HUES6 (cell line): Measurements from ENCODE around the gene MRPL24.

Source experiments
- H3K27ac ChIP-seq: 2 replicates; pipeline ENCODE4 v1.7.0; 2013; ENCODE audit warnings: low read depth, mild to moderate bottlenecking, low read length, inconsistent platforms
- H3K27me3 ChIP-seq: 2 replicates; pipeline ENCODE4 v1.6.1; 2013; ENCODE audit warnings: low read length; ENCODE audit not compliant: control insufficient read depth, insufficient read depth
- H3K36me3 ChIP-seq: 2 replicates; pipeline ENCODE4 v1.6.1; 2013; ENCODE audit warnings: low read length; ENCODE audit not compliant: control insufficient read depth, insufficient read depth
- H3K4me1 ChIP-seq: 2 replicates; pipeline ENCODE4 v1.6.1; 2013; ENCODE audit warnings: low read length; ENCODE audit not compliant: control insufficient read depth, insufficient read depth
- H3K4me3 ChIP-seq: 2 replicates; pipeline ENCODE4 v1.5.1; 2013; ENCODE audit warnings: low read depth, low read length
- H3K9ac ChIP-seq: one replicate; pipeline ENCODE4 v1.6.1; 2013; ENCODE audit warnings: mild to moderate bottlenecking, low read length
- H3K9me3 ChIP-seq: 2 replicates; pipeline ENCODE4 v1.6.1; 2013; ENCODE audit warnings: low read depth, low read length; ENCODE audit not compliant: control insufficient read depth, insufficient read depth

Gene MRPL24

DNA sequence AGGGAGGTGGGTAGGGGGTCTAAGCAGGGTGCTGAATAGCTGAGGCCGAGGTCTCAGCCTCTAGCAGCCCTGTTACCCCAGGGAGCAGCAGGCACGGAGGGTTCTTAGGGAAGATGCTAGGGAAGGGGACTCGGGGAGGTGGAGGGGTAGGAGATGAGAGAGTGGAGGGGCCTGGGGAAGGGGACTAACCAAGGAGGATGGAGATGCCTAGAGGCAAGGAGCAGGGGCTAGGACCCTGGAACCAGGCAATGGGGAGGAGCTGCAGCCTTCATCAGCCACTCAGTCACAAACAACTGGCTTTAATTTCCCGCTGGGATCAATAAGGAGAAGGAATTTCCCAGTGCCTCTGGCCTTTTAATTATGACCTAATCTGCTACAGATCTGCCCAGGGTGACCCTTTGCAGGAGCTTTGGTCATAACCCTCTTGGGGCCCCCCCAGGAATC, 32.6 kb downstream of the MRPL24 start:
- Histone ChIP-seq H3K4me3 (peak overlapping the region; percentile 76), H3K36me3 (no peaks in the 10 kb centered on the region; the same call in 1 of the 2 replicates), H3K9me3 (no peaks in the 10 kb centered on the region), H3K27me3 (peaks cover 9% of the 10 kb centered on the region; the same call in 1 of the 2 replicates), H3K4me1 (peaks cover 71% of the 10 kb centered on the region), H3K27ac (peak overlapping the region; percentile 79), H3K9ac (peak overlapping the region; percentile 87)

DNA sequence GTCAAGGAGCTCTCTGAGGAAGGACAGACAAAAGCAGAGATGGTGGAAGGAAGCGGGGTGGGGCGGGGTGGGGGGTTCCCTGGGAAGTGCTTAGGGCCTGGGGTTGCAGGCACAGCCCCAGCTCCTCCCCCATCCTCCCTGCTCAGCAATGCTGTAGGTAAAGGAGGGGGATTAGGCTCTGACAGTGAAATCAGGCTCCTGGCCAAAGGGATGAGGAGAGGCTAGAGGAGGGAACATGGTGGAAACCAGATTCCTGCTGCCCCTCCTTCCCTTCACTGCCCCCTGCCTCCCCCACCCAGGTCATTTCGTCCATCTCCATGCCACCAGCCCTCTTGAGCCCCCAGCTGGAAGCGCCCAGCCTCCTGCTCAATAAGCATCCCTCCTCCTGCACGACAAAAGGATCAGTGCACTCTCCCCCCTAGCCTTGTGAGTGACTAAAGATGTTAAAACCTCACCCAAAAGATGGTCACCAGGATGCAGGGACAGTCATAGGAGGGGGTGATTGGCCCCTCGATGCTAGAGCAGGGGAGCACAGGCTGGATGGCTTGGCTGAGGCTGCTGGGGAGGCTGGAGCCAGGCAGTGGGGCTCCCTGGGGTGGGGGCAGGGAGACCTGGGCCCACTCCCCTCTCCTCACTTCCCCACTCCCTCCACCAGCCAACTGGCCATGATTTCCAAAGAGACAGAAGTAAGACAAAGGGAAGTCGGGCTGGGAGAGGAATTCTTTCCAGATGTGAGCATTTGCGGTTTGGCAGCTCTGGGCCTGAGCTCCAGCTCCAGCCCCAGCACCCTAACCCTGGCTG, 33.3 kb downstream of the MRPL24 start:
- Histone ChIP-seq H3K4me3 (peak overlapping the region; percentile 76), H3K27ac (peak overlapping the region; percentile 90), H3K9ac (peak overlapping the region; percentile 87), H3K4me1 (peaks cover 71% of the 10 kb centered on the region), H3K36me3 (no peaks in the 10 kb centered on the region; the same call in 1 of the 2 replicates), H3K27me3 (peaks cover 9% of the 10 kb centered on the region; the same call in 1 of the 2 replicates), H3K9me3 (no peaks in the 10 kb centered on the region)

DNA sequence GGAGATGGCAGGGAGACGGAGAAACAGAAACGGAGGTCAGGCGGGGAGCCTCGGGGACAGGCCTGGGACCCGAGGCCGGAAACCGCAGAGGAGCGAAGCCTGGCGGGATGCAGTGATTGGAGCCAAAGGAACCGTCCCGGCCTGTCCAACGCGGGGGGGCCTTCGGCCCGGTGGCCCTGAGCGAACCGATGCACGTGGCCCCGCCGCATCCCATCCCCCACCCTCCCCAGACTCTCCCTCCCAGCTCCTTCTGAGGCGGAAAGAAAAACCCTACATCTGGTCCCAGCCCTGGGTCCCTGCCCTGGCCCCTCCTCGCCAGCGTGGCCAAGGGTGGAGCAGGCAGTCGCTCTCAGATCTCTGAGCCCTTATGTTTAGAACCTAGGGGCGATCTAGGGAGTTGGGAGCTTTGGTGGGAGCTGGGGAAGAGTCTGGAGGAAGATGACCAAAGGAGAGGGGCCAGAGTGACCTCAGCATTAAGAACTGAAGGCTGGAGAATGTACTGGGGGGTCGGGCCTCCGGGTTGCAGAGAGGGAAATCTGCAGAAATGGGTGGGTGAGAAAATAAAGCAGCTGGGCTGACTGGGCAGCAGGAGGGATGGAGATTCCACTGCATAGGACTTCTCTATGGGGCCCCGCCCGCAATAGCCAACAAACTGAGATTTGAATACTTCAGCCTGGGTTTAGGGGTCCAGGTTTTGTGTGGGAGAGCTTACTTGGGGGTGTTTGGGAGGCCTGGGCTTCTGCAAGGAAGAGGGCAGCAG, 34.1 kb downstream of the MRPL24 start:
- H3K36me3 ChIP-seq = no peaks in the 10 kb centered on the region; the same call in 1 of the 2 replicates
- peak overlapping the region; percentile 76 for H3K4me3 ChIP-seq
- H3K4me1 ChIP-seq = peaks cover 63% of the 10 kb centered on the region
- H3K27ac ChIP-seq = peak overlapping the region; percentile 90
- peak overlapping the region; percentile 87 for H3K9ac ChIP-seq
- H3K9me3 ChIP-seq = no peaks in the 10 kb centered on the region
- peaks cover 9% of the 10 kb centered on the region; the same call in 1 of the 2 replicates for H3K27me3 ChIP-seq

DNA sequence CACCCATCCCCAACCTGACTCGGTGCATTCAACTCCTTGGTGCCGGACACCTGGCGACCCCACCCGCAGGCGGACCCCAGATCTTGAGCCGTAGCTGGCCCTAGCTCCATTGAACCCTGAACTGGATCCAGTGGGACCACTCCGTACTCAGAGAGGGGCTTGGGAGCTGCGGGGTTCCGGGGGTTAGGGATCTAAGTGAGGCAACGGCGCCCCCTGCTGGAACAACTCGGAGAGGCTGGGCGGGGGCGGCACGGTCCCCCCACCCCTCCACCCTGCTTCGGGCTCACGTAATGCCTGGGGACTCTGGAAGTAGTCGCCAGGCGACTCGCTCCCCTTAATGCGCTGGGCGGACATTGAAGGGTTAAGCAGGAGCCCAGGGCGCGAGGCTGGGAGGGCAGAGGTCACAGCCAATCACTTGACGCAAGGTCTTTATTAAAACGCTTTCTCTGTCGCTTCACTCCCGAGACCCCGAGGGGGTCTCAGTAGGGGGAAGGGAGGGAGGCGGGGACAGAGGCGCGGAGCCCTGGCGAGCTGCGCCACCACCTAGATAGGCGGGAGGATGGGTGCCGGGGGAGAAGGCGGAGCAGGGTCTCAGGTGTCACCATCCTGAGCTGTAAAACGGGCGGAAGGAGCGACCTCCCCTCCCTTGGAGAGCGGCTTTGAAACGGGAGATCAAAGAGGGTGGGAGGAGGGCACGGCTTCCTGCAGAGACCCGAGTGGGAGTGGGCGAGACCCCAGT, 34.8 kb downstream of the MRPL24 start:
- Histone ChIP-seq H3K36me3 (peaks cover 7% of the 10 kb centered on the region), H3K27ac (peak overlapping the region; percentile 90), H3K9ac (peak overlapping the region; percentile 87), H3K4me1 (peaks cover 56% of the 10 kb centered on the region), H3K4me3 (peak overlapping the region; percentile 76), H3K9me3 (no peaks in the 10 kb centered on the region), H3K27me3 (peaks cover 9% of the 10 kb centered on the region; the same call in 1 of the 2 replicates)

DNA sequence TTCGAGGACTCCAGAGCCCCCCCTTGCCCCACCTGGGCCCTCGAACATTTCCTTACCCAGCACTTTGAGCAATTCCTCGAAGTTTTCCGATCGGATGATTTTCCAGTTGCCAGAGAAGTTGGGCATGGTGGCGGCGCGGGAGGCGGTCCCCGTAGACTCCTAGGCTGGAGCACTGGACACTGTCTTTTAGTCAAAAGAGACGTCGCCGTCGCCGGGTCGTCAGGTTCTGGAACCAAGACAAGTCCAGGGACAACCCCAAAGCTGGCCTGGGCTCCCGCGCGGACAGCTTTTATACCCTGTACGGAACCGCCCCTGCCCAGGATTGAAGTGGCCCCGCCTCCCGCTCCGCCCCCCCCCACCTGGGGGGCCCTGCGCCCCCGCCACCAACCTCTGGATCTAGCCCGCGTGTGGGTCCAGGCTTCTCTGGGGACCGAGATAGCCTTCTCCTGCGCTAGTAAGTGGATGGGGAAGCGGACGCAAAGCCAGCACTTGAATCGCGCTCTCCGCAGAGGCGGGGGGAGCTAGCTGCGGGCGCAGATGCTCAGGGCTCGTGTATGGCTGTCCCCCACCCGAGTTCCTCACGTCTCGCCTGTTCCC, 35.5 kb downstream of the MRPL24 start, which contains the start of gene CRABP2:
CRABP2 (minus strand) TSS at position 263 of the 597 bp plus-strand sequence; CDS start at position 126, 137 bp downstream.
- Histone ChIP-seq H3K9ac (peak within 1 kb of the TSS; percentile 87), H3K9me3 (no peaks in the 10 kb centered on the region), H3K36me3 (peaks cover 13% of the 10 kb centered on the region), H3K4me1 (peaks cover 50% of the 10 kb centered on the region), H3K4me3 (peak within 1 kb of the TSS; percentile 76), H3K27me3 (peaks cover 9% of the 10 kb centered on the region; the same call in 1 of the 2 replicates), H3K27ac (peak within 1 kb of the TSS; percentile 90)

DNA sequence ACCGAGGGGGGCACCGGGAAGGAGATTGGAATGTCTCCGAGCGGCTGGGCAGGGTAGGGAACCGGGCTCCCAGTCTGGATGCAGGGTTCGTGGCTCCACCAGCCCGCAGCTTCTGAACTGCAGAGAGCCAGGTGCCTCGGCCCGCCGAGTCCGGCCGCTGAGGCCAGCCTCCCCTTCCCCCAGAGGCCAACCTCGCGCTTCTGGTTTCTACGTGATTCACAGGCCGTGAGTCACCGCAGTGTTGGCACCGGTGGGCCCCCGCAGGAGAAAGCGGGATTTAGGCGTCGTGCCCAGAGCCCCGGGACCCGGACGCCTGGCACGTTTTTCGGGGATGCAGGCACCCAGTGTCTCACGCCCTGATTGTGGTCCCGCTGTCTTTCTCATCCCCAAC, 36.0 kb downstream of the MRPL24 start:
- Histone ChIP-seq H3K9ac (peak overlapping the region; percentile 87), H3K9me3 (no peaks in the 10 kb centered on the region), H3K4me3 (peak overlapping the region; percentile 76), H3K27ac (peak overlapping the region; percentile 77; the same call in 1 of the 2 replicates), H3K4me1 (peaks cover 45% of the 10 kb centered on the region), H3K27me3 (peaks cover 9% of the 10 kb centered on the region; the same call in 1 of the 2 replicates), H3K36me3 (peaks cover 18% of the 10 kb centered on the region)

DNA sequence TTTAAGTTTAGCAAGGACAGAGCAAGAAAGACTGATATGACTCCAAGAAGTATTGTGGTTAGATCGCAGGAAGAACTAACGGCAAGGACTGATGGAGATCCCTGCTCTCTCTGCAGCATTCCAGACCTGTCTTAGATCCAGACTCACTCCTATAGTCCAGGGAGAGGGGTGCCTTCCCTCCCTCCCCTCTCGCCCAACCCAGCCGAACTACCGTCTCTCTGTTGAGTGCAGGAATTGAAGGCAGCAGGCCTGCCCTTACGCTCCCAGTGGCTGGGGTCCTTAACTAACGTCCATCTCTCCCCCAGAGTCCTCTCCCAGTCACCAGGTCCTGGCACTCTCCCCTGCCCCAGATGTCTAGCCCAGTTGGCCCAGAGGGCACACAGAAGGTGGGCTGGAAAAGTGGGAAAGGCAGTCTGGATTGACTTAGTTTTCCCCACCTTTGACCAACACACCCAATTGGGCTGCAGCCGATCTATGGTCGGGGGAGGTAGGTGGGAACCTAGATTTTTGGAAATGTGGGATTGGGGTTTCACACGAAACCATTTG, 36.6 kb downstream of the MRPL24 start:
- Histone ChIP-seq H3K27ac (no peak overlapping the region; the same call in 1 of the 2 replicates), H3K27me3 (peaks cover 9% of the 10 kb centered on the region; the same call in 1 of the 2 replicates), H3K36me3 (peaks cover 25% of the 10 kb centered on the region), H3K4me3 (peak overlapping the region; percentile 76), H3K9ac (peak overlapping the region; percentile 87), H3K9me3 (no peaks in the 10 kb centered on the region), H3K4me1 (peaks cover 39% of the 10 kb centered on the region)

DNA sequence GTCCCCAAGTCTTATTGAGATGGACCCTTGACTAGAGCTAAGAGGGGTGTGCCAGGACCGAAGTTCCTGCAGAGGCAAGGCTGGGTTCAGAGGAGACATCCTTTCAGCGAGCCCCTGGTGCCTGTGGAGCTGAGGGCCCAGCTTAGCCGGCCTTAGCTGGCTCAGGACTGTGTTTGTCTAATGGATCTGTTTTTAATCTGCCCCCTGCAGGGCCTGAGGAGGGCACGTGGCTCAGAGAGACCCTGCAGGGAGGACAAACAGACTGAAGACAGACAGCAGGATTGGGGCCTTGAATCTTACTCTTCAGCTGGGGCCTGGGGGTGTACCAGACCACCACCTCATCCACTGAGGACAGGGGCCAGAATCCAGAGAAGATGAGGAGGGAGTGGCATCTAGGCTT, 37.1 kb downstream of the MRPL24 start:
- Histone ChIP-seq H3K36me3 (peaks cover 30% of the 10 kb centered on the region), H3K4me1 (peaks cover 34% of the 10 kb centered on the region), H3K4me3 (peak overlapping the region; percentile 76), H3K27ac (no peak overlapping the region), H3K9me3 (no peaks in the 10 kb centered on the region), H3K9ac (peak overlapping the region; percentile 87), H3K27me3 (peaks cover 9% of the 10 kb centered on the region; the same call in 1 of the 2 replicates)

DNA sequence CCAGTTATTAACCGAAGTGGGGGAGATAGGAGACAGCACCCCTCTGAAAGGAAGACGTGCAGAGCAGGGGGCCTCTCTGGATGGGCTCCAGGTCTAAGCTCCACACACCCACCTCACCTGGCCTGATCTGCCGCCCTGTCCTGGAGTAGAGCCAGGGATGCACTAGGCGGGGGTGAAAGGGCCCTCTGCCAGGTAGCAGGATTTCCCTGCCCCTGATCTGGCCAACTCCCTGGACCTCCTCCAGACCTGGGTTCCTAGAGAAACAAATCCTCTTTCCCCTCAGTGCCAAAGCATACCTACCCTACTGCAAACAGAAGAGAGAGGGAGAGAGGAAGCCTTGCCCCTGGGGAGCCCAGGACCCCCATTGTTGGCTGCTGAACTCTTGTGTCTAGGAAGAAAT, 37.6 kb downstream of the MRPL24 start:
- H3K4me3 ChIP-seq = peak overlapping the region; percentile 76
- no peak overlapping the region for H3K27ac ChIP-seq
- H3K9ac ChIP-seq = peak overlapping the region; percentile 87

More for the DNA sequence above, 37.6 kb downstream of the MRPL24 start:
- peaks cover 30% of the 10 kb centered on the region for H3K4me1 ChIP-seq
- H3K36me3 ChIP-seq = peaks cover 34% of the 10 kb centered on the region
- H3K27me3 ChIP-seq = peaks cover 9% of the 10 kb centered on the region; the same call in 1 of the 2 replicates
- no peaks in the 10 kb centered on the region for H3K9me3 ChIP-seq
